ENCODE data around the gene MACROH2A1.

MACROH2A1 gene

GRCh38 chr5:135422419-135422818 lies 23.4 kb upstream of the MACROH2A1 start:
- Histone ChIP-seq H3K9me3 (ENCODE audit: insufficient read depth, low read length) (no peaks in the 10 kb centered on the region), H3K79me2 (ENCODE audit: low read length) (no peaks in the 10 kb centered on the region), H4K20me1 (ENCODE audit: insufficient read depth, low read length) (no peaks in the 10 kb centered on the region), H3K27ac (ENCODE audit: low read length) (no peak overlapping the region), H2AFZ (ENCODE audit: low read depth, low read length) (no peak overlapping the region), H3K4me2 (ENCODE audit: low read length) (no peak overlapping the region), H3K36me3 (replicated peaks; ENCODE audit: low read depth, low read length) (no peaks in the 10 kb centered on the region), H3K4me3 (ENCODE audit: low read length) (no peak overlapping the region), H3K4me1 (ENCODE audit: low read length) (no peaks in the 10 kb centered on the region), H3K27me3 (ENCODE audit: low read depth, low read length) (peaks cover 16% of the 10 kb centered on the region; the same call in 1 of the 2 replicates), H3K9ac (ENCODE audit: low read length) (no peak overlapping the region)
- no peak for TF ChIP-seq EZH2phosphoT487 (IDR thresholded peaks at IDR 0.05; ENCODE audit: low read depth)
- TF ChIP-seq CTCF (IDR thresholded peaks at IDR 0.05; ENCODE audit: low read depth, low read length) = no peak

GRCh38 chr5:135417083-135417482 lies 18.1 kb upstream of the MACROH2A1 start:
- H2AFZ ChIP-seq (ENCODE audit: low read depth, low read length) = no peak overlapping the region
- no peaks in the 10 kb centered on the region for H3K79me2 ChIP-seq (ENCODE audit: low read length)
- no peak overlapping the region for H3K4me3 ChIP-seq (ENCODE audit: low read length)
- H3K4me1 ChIP-seq (ENCODE audit: low read length) = no peaks in the 10 kb centered on the region
- TF ChIP-seq CTCF (IDR thresholded peaks at IDR 0.05; ENCODE audit: low read depth, low read length) (no peak), EZH2phosphoT487 (IDR thresholded peaks at IDR 0.05; ENCODE audit: low read depth) (no peak)
- H3K4me2 ChIP-seq (ENCODE audit: low read length) = no peak overlapping the region
- H3K27ac ChIP-seq (ENCODE audit: low read length) = no peak overlapping the region
- H4K20me1 ChIP-seq (ENCODE audit: insufficient read depth, low read length) = no peaks in the 10 kb centered on the region
- no peaks in the 10 kb centered on the region for H3K36me3 ChIP-seq (replicated peaks; ENCODE audit: low read depth, low read length)
- no peak overlapping the region for H3K9ac ChIP-seq (ENCODE audit: low read length)
- no peaks in the 10 kb centered on the region for H3K9me3 ChIP-seq (ENCODE audit: insufficient read depth, low read length)
- peaks cover 24% of the 10 kb centered on the region; the same call in 1 of the 2 replicates for H3K27me3 ChIP-seq (ENCODE audit: low read depth, low read length)

GRCh38 chr5:135405082-135405481 lies 6.1 kb upstream of the MACROH2A1 start:
- TF ChIP-seq EZH2phosphoT487 (IDR thresholded peaks at IDR 0.05; ENCODE audit: low read depth) = no peak
- TF ChIP-seq CTCF (IDR thresholded peaks at IDR 0.05; ENCODE audit: low read depth, low read length) = no peak
- no peak overlapping the region for H3K4me3 ChIP-seq (ENCODE audit: low read length)
- H2AFZ ChIP-seq (ENCODE audit: low read depth, low read length) = no peak overlapping the region
- no peak overlapping the region for H3K9ac ChIP-seq (ENCODE audit: low read length)
- H3K36me3 ChIP-seq (replicated peaks; ENCODE audit: low read depth, low read length) = no peaks in the 10 kb centered on the region
- H3K9me3 ChIP-seq (ENCODE audit: insufficient read depth, low read length) = no peaks in the 10 kb centered on the region
- H3K79me2 ChIP-seq (ENCODE audit: low read length) = no peaks in the 10 kb centered on the region
- no peaks in the 10 kb centered on the region for H3K27me3 ChIP-seq (ENCODE audit: low read depth, low read length)
- H3K4me2 ChIP-seq (ENCODE audit: low read length) = no peak overlapping the region
- H3K4me1 ChIP-seq (ENCODE audit: low read length) = peaks cover 2% of the 10 kb centered on the region; the same call in 1 of the 2 replicates
- no peaks in the 10 kb centered on the region for H4K20me1 ChIP-seq (ENCODE audit: insufficient read depth, low read length)
- no peak overlapping the region for H3K27ac ChIP-seq (ENCODE audit: low read length)

GRCh38 chr5:135402031-135402430 lies 3.0 kb upstream of the MACROH2A1 start:
- peaks cover 14% of the 10 kb centered on the region for H3K4me1 ChIP-seq (ENCODE audit: low read length)
- no peak overlapping the region for H3K4me2 ChIP-seq (ENCODE audit: low read length)
- TF ChIP-seq CTCF (IDR thresholded peaks at IDR 0.05; ENCODE audit: low read depth, low read length) (no peak), EZH2phosphoT487 (IDR thresholded peaks at IDR 0.05; ENCODE audit: low read depth) (no peak)
- H2AFZ ChIP-seq (ENCODE audit: low read depth, low read length) = no peak overlapping the region
- H3K9ac ChIP-seq (ENCODE audit: low read length) = no peak overlapping the region
- H3K36me3 ChIP-seq (replicated peaks; ENCODE audit: low read depth, low read length) = no peaks in the 10 kb centered on the region
- H3K4me3 ChIP-seq (ENCODE audit: low read length) = no peak overlapping the region
- H4K20me1 ChIP-seq (ENCODE audit: insufficient read depth, low read length) = peaks cover 11% of the 10 kb centered on the region
- H3K9me3 ChIP-seq (ENCODE audit: insufficient read depth, low read length) = no peaks in the 10 kb centered on the region
- H3K27ac ChIP-seq (ENCODE audit: low read length) = no peak overlapping the region
- H3K27me3 ChIP-seq (ENCODE audit: low read depth, low read length) = no peaks in the 10 kb centered on the region
- peaks cover 24% of the 10 kb centered on the region for H3K79me2 ChIP-seq (ENCODE audit: low read length)

Data from OCI-LY3 (cell line).